ENCODE data around the gene SCT. TPM values are rescaled to one million over a fixed set of nuclear protein-coding genes. Genes with fewer than 3 reads are reported as not detected.

SCT gene
- total and polyA plus RNA-seq, 2 experiments from 2014 or later, result 2.6 TPM; not detected in 1

DNA sequence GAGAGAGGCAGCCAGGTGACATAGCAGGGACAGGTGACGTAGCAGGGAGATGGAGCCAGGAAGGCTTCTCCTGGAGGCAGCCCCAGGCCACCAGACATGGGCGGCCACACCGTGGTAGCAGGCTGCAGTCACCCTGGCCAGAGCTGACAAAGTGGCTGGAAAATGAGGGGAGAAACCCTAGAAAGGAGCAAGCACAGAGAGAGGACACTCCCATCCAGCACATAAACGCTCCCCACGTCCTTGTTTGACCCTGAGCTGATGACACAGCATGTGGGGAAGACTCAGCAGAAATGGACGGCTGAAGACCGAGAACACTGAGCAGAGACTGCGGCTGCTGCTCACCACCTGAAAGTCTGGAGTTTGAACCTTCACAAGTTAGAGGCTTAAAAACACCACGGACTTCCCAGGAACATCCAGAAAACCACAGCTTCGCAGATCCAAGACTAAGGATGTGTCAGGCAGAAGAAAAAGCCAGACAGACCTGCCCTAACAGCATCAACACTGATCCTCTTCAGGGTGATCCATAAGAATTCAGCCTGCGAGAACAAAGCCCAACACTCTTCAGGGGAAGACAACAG, 38.8 kb upstream of the SCT start:
- H3K79me2 ChIP-seq (replicated peaks; ENCODE audit: insufficient read depth), result peaks cover 3% of the 10 kb centered on the region; the same call in 1 of the 2 replicates
- 0 out of 3 replicates have a peak, but pooled peaks cover 3% of the 10 kb centered on the region for H3K4me1 Mint-ChIP-seq
- no peak overlapping the region for H3K27ac ChIP-seq (ENCODE audit: low read depth)
- H3K4me2 ChIP-seq, result no peak overlapping the region
- H3K9me2 ChIP-seq (ENCODE audit: insufficient read depth), result no peaks in the 10 kb centered on the region
- no peaks in the 10 kb centered on the region for H3K36me3 ChIP-seq (ENCODE audit: insufficient read depth)
- no peak overlapping the region for H2AFZ ChIP-seq
- ATAC-seq (no peak), DNase-seq (ENCODE audit: low spot score) (no peak)
- TF ChIP-seq, protein P1, sequence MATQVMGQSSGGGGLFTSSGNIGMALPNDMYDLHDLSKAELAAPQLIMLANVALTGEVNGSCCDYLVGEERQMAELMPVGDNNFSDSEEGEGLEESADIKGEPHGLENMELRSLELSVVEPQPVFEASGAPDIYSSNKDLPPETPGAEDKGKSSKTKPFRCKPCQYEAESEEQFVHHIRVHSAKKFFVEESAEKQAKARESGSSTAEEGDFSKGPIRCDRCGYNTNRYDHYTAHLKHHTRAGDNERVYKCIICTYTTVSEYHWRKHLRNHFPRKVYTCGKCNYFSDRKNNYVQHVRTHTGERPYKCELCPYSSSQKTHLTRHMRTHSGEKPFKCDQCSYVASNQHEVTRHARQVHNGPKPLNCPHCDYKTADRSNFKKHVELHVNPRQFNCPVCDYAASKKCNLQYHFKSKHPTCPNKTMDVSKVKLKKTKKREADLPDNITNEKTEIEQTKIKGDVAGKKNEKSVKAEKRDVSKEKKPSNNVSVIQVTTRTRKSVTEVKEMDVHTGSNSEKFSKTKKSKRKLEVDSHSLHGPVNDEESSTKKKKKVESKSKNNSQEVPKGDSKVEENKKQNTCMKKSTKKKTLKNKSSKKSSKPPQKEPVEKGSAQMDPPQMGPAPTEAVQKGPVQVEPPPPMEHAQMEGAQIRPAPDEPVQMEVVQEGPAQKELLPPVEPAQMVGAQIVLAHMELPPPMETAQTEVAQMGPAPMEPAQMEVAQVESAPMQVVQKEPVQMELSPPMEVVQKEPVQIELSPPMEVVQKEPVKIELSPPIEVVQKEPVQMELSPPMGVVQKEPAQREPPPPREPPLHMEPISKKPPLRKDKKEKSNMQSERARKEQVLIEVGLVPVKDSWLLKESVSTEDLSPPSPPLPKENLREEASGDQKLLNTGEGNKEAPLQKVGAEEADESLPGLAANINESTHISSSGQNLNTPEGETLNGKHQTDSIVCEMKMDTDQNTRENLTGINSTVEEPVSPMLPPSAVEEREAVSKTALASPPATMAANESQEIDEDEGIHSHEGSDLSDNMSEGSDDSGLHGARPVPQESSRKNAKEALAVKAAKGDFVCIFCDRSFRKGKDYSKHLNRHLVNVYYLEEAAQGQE (IDR thresholded peaks at IDR 0.05; ENCODE audit: unreplicated experiment), result no peak
- no peak for TF ChIP-seq CREB1 (CRISPR knock-in tag; IDR thresholded peaks at IDR 0.05; ENCODE audit: low read depth)
- TF ChIP-seq, protein P2, sequence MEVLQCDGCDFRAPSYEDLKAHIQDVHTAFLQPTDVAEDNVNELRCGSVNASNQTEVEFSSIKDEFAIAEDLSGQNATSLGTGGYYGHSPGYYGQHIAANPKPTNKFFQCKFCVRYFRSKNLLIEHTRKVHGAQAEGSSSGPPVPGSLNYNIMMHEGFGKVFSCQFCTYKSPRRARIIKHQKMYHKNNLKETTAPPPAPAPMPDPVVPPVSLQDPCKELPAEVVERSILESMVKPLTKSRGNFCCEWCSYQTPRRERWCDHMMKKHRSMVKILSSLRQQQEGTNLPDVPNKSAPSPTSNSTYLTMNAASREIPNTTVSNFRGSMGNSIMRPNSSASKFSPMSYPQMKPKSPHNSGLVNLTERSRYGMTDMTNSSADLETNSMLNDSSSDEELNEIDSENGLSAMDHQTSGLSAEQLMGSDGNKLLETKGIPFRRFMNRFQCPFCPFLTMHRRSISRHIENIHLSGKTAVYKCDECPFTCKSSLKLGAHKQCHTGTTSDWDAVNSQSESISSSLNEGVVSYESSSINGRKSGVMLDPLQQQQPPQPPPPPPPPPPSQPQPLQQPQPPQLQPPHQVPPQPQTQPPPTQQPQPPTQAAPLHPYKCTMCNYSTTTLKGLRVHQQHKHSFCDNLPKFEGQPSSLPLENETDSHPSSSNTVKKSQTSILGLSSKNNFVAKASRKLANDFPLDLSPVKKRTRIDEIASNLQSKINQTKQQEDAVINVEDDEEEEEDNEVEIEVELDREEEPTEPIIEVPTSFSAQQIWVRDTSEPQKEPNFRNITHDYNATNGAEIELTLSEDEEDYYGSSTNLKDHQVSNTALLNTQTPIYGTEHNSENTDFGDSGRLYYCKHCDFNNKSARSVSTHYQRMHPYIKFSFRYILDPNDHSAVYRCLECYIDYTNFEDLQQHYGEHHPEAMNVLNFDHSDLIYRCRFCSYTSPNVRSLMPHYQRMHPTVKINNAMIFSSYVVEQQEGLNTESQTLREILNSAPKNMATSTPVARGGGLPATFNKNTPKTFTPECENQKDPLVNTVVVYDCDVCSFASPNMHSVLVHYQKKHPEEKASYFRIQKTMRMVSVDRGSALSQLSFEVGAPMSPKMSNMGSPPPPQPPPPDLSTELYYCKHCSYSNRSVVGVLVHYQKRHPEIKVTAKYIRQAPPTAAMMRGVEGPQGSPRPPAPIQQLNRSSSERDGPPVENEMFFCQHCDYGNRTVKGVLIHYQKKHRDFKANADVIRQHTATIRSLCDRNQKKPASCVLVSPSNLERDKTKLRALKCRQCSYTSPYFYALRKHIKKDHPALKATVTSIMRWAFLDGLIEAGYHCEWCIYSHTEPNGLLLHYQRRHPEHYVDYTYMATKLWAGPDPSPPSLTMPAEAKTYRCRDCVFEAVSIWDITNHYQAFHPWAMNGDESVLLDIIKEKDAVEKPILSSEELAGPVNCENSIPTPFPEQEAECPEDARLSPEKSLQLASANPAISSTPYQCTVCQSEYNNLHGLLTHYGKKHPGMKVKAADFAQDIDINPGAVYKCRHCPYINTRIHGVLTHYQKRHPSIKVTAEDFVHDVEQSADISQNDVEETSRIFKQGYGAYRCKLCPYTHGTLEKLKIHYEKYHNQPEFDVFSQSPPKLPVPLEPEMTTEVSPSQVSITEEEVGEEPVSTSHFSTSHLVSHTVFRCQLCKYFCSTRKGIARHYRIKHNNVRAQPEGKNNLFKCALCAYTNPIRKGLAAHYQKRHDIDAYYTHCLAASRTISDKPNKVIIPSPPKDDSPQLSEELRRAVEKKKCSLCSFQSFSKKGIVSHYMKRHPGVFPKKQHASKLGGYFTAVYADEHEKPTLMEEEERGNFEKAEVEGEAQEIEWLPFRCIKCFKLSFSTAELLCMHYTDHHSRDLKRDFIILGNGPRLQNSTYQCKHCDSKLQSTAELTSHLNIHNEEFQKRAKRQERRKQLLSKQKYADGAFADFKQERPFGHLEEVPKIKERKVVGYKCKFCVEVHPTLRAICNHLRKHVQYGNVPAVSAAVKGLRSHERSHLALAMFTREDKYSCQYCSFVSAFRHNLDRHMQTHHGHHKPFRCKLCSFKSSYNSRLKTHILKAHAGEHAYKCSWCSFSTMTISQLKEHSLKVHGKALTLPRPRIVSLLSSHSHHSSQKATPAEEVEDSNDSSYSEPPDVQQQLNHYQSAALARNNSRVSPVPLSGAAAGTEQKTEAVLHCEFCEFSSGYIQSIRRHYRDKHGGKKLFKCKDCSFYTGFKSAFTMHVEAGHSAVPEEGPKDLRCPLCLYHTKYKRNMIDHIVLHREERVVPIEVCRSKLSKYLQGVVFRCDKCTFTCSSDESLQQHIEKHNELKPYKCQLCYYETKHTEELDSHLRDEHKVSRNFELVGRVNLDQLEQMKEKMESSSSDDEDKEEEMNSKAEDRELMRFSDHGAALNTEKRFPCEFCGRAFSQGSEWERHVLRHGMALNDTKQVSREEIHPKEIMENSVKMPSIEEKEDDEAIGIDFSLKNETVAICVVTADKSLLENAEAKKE (CRISPR knock-in tag; IDR thresholded peaks at IDR 0.05), result no peak
- TF ChIP-seq STAT1 (IDR thresholded peaks at IDR 0.05; ENCODE audit: unreplicated experiment), result no peak
- TF ChIP-seq JUNB (IDR thresholded peaks at IDR 0.05; ENCODE audit: unreplicated experiment), result no peak
- TF ChIP-seq EZH2 (IDR thresholded peaks at IDR 0.05; ENCODE audit: low read depth, unreplicated experiment), result no peak
- TF ChIP-seq NANOG (IDR thresholded peaks at IDR 0.05; ENCODE audit: borderline replicate concordance), result no peak
- TF ChIP-seq, protein P3, sequence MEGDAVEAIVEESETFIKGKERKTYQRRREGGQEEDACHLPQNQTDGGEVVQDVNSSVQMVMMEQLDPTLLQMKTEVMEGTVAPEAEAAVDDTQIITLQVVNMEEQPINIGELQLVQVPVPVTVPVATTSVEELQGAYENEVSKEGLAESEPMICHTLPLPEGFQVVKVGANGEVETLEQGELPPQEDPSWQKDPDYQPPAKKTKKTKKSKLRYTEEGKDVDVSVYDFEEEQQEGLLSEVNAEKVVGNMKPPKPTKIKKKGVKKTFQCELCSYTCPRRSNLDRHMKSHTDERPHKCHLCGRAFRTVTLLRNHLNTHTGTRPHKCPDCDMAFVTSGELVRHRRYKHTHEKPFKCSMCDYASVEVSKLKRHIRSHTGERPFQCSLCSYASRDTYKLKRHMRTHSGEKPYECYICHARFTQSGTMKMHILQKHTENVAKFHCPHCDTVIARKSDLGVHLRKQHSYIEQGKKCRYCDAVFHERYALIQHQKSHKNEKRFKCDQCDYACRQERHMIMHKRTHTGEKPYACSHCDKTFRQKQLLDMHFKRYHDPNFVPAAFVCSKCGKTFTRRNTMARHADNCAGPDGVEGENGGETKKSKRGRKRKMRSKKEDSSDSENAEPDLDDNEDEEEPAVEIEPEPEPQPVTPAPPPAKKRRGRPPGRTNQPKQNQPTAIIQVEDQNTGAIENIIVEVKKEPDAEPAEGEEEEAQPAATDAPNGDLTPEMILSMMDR (conservative IDR thresholded peaks at IDR 0.05; ENCODE audit: low read depth in 2 of 2), result no peak
- no peak for TF ChIP-seq ZNF331 (CRISPR knock-in tag; IDR thresholded peaks at IDR 0.05; ENCODE audit: low read depth)
- no peak for TF ChIP-seq POLR2AphosphoS5 (IDR thresholded peaks at IDR 0.05; ENCODE audit: low read depth)
- TF ChIP-seq, protein P4, sequence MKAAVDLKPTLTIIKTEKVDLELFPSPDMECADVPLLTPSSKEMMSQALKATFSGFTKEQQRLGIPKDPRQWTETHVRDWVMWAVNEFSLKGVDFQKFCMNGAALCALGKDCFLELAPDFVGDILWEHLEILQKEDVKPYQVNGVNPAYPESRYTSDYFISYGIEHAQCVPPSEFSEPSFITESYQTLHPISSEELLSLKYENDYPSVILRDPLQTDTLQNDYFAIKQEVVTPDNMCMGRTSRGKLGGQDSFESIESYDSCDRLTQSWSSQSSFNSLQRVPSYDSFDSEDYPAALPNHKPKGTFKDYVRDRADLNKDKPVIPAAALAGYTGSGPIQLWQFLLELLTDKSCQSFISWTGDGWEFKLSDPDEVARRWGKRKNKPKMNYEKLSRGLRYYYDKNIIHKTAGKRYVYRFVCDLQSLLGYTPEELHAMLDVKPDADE (IDR thresholded peaks at IDR 0.05), result no peak
- no peak for TF ChIP-seq ZNF114 (CRISPR knock-in tag; IDR thresholded peaks at IDR 0.05)
- TF ChIP-seq EZH2phosphoT487 (IDR thresholded peaks at IDR 0.05; ENCODE audit: unreplicated experiment), result no peak
- peaks cover 15% of the 10 kb centered on the region; the same call in 1 of the 2 replicates for H4K20me1 ChIP-seq (replicated peaks; ENCODE audit: insufficient read depth)
- H3K4me3 Mint-ChIP-seq, result no peak overlapping the region
- no peaks in the 10 kb centered on the region for H3K4me1 ChIP-seq (ENCODE audit: insufficient read depth)
- no peaks in the 10 kb centered on the region for H3K27me3 ChIP-seq (ENCODE audit: insufficient read depth)
- H3K9me3 Mint-ChIP-seq, result no peaks in the 10 kb centered on the region
- H3K36me3 Mint-ChIP-seq (ENCODE audit: low read depth), result peaks cover 27% of the 10 kb centered on the region
- peaks cover 22% of the 10 kb centered on the region; the same call in 1 of the 2 replicates for H3F3A ChIP-seq (replicated peaks; ENCODE audit: low read depth)
- peaks cover 3% of the 10 kb centered on the region for H3K27me3 Mint-ChIP-seq (ENCODE audit: insufficient read depth, low read depth, poor library complexity)
- no peak overlapping the region for H3K4me3 ChIP-seq
- no peak overlapping the region; the same call in 1 of the 2 replicates for H3K27ac Mint-ChIP-seq

Data from GM23338 (cell line).